WERI-Rb-1 (cell line): Measurements from ENCODE around the gene DECR2.

Experiments used
- DNase-seq: peaks from one replicate; pipeline ENCODE4 v3.0.0-alpha.2; 2020
- H3K27ac ChIP-seq: fragments of 250-450 bp; sonication (Bioruptor Pico); 2 replicates; pipeline ENCODE4 v1.5.1; 2020; ENCODE audit warnings: mild to moderate bottlenecking, moderate library complexity
- H3K27me3 ChIP-seq: fragments of 250-450 bp; sonication (Bioruptor Pico); 2 replicates; pipeline ENCODE4 v1.5.1; 2021; ENCODE audit warnings: mild to moderate bottlenecking, low read depth, moderate library complexity; ENCODE audit not compliant: insufficient read depth, severe bottlenecking
- H3K36me3 ChIP-seq: fragments of 250-450 bp; sonication (Bioruptor Pico); 2 replicates; pipeline ENCODE4 v1.5.1; 2020; ENCODE audit warnings: mild to moderate bottlenecking, moderate library complexity
- H3K4me3 ChIP-seq: 2 replicates; pipeline ENCODE4 v1.5.1; 2011; ENCODE audit warnings: low read depth, mild to moderate bottlenecking, control low read depth, low read length
- H3K9me3 ChIP-seq: fragments of 250-450 bp; sonication (Bioruptor Pico); 2 replicates; pipeline ENCODE4 v1.5.1; 2021; ENCODE audit warnings: mild to moderate bottlenecking, moderate library complexity; ENCODE audit not compliant: severe bottlenecking
- TF ChIP-seq, protein P1 (sequence below): IDR thresholded peaks from 2 replicates; pipeline ENCODE4 v1.5.1; 2011; ENCODE audit warnings: low read depth, mild to moderate bottlenecking, control low read depth, inconsistent platforms, low read length

Gene DECR2

DNA sequence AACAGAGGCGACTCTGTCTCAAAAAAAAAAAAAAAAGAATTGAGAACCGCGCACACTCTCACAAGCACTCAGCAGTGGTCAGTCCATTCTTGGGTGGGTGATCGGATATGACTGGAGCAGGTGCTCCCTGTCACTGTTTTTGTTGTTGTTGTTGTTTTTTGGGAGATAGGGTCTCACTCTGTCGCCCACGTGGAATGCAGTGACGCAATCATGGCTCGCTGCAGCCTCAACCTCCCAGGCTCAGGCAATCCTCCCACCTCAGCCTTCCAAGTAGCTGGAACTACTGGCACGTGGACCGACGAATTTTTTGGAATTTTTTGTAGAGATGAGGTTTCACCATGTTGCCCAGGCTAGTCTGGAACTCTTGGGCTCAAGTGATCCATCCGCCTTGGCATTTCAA lies 53.8 kb downstream of the DECR2 start:
- DNase-seq: no peak
- TF ChIP-seq, protein P1, sequence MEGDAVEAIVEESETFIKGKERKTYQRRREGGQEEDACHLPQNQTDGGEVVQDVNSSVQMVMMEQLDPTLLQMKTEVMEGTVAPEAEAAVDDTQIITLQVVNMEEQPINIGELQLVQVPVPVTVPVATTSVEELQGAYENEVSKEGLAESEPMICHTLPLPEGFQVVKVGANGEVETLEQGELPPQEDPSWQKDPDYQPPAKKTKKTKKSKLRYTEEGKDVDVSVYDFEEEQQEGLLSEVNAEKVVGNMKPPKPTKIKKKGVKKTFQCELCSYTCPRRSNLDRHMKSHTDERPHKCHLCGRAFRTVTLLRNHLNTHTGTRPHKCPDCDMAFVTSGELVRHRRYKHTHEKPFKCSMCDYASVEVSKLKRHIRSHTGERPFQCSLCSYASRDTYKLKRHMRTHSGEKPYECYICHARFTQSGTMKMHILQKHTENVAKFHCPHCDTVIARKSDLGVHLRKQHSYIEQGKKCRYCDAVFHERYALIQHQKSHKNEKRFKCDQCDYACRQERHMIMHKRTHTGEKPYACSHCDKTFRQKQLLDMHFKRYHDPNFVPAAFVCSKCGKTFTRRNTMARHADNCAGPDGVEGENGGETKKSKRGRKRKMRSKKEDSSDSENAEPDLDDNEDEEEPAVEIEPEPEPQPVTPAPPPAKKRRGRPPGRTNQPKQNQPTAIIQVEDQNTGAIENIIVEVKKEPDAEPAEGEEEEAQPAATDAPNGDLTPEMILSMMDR: no peak
- no peaks in the 10 kb centered on the region for H3K36me3 ChIP-seq
- no peak overlapping the region for H3K27ac ChIP-seq
- H3K4me3 ChIP-seq: no peak overlapping the region
- H3K27me3 ChIP-seq: no peaks in the 10 kb centered on the region
- no peaks in the 10 kb centered on the region for H3K9me3 ChIP-seq

DNA sequence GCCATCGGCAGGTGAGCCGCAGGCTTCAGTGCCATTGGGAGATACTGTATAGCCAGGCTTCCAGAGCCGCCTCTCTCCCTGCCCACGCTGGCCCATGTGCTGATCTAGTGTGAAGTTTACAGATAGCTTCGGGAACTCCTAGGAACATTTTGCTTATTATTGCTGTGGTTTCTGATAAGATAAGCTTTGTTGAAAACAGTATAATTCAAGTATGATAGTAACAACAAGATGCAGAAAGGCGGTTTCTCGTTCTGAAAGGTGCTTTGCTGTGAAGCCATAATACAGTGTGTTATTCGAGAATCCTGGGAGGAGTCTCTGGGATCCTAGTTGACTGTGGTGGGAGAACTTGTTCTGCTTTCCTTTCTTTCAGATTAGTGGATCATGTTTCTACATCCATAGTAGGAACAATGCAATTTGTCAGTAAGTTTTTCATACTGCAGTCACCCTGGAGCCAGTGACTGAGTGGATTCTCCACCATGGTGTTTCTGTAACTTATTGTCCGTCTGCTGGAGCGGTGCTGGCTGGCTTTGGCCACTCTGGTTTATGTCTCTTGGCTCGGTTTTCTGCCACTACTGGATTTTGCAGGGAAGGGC lies 55.3 kb downstream of the DECR2 start:
- Histone ChIP-seq H3K27me3 (no peaks in the 10 kb centered on the region), H3K27ac (no peak overlapping the region), H3K9me3 (no peaks in the 10 kb centered on the region), H3K4me3 (no peak overlapping the region), H3K36me3 (peaks cover 3% of the 10 kb centered on the region; the same call in 1 of the 2 replicates)
- DNase-seq: no peak
- TF ChIP-seq, protein P1: no peak

DNA sequence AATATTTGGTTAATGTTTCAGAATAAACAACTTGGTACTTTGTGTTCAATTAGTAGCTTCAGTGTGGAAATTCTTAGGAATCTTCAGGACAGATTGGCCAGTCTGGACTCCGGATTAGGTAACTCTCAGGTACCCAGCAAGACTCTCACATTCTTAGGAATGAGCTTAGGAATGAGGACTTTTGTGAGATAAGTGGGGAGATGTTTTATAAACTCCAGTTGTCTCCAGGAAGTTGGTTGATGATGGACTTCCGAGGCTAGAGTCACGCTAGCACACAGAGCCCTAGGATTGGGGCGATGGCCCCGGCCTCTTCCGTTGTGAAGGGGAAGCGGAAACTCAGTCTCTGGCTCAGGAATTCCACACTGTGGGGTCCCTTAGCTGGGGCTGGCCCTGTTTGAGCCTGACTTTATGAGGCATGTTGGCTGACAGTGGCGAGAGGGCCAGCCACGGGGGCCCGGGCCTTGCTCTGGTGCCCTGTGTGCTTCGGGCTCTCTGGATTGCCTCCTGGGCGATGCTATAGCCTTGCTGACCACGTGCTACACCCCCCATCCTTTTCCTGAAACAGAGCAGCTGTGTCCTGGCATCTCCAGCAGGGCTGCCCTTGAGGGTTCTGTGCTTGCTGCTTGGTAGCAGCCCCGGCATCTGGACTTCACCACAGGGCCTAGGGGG lies 56.2 kb downstream of the DECR2 start:
- DNase-seq: no peak
- no peaks in the 10 kb centered on the region for H3K9me3 ChIP-seq
- H3K27ac ChIP-seq: no peak overlapping the region
- no peaks in the 10 kb centered on the region for H3K27me3 ChIP-seq
- H3K36me3 ChIP-seq: peaks cover 3% of the 10 kb centered on the region; the same call in 1 of the 2 replicates
- TF ChIP-seq, protein P1: no peak
- no peak overlapping the region for H3K4me3 ChIP-seq

DNA sequence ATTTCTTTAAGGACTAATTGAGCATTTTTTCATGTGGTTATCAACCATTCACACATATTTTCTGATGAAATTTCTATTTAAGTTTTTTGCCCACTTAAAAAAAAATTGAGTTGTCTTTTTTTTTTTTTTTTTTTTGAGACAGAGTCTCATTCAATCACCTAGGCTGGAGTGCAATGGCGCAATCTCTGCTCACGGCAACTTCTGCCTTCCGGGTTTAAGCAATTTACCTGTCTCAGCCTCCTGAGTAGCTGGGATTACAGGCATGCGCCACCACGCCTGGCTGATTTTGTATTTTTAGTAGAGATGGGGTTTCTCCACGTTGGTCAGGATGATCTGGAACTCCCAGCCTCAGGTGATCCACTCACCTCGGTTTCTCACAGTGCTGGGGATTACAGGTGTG lies 58.1 kb downstream of the DECR2 start:
- DNase-seq: no peak
- Histone ChIP-seq H3K27me3 (no peaks in the 10 kb centered on the region), H3K4me3 (no peak overlapping the region), H3K27ac (no peak overlapping the region), H3K9me3 (no peaks in the 10 kb centered on the region), H3K36me3 (peaks cover 9% of the 10 kb centered on the region)
- TF ChIP-seq, protein P1: no peak

DNA sequence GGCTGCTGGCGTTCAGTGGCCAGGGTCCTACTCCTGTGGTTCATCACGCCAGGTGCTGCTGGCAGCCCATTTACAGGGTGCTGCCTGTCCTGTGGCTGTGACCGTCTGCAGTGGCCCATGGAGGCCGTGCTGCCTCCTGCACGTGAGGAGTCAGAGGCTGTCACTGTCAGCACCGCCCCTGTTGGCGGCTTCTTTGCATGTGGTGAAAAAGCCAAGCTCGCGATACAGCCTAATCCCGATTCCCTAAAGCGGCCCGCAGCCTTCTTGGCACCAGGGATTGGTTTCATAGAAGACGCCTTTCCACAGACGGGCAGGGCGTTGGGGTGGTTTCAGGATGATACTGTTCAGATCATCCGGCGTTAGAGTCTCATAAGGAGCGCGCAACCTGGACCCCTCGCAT lies 59.1 kb downstream of the DECR2 start:
- H3K9me3 ChIP-seq: no peaks in the 10 kb centered on the region
- H3K27me3 ChIP-seq: no peaks in the 10 kb centered on the region

More for the DNA sequence above, 59.1 kb downstream of the DECR2 start:
- Histone ChIP-seq H3K36me3 (peaks cover 9% of the 10 kb centered on the region), H3K27ac (no peak overlapping the region), H3K4me3 (no peak overlapping the region)
- no peak for DNase-seq
- TF ChIP-seq, protein P1: no peak
